COLO668 (cell line): ENCODE data around the gene S100A12.
A peak's percentile ranks its signal among the peaks of the same experiment; 100 is the strongest.
"Not testable (repeated sequence)": the region's sequence is repeated elsewhere in the genome, so short reads cannot be mapped to it uniquely, and the experiment has no call there.

Experiments
- DNase-seq: peaks from one replicate; lab custom pipeline; 2025; ENCODE audit not compliant: unreplicated experiment; lab: John Stamatoyannopoulos, UW

Gene S100A12

GRCh38 chr1:153375511-153375910, at the start of gene S100A12:
Gene S100A12 (minus strand): TSS chr1:153375621. CDS start chr1:153374592, 1,029 bp downstream.
- no peak for DNase-seq

GRCh38 chr1:153422450-153423068, 47.1 kb upstream of the S100A12 start:
- no peak for DNase-seq

- DNase-seq = no peak
These were observed 44.9 kb upstream of the S100A12 start for GRCh38 chr1:153420306-153420705.

GRCh38 chr1:153419436-153419793, 44.0 kb upstream of the S100A12 start:
- not testable (repeated sequence) for DNase-seq

GRCh38 chr1:153418758-153419435, 43.5 kb upstream of the S100A12 start:
- not testable (repeated sequence) for DNase-seq

GRCh38 chr1:153417136-153417888, 41.9 kb upstream of the S100A12 start:
- no peak for DNase-seq

GRCh38 chr1:153415850-153416570, 40.6 kb upstream of the S100A12 start, which contains the start of gene S100A7A:
Gene S100A7A (plus strand): TSS chr1:153416520. CDS start chr1:153418083, 1,563 bp downstream.
- DNase-seq = no peak

GRCh38 chr1:153413961-153414360, 38.5 kb upstream of the S100A12 start:
- not testable (repeated sequence) for DNase-seq

- DNase-seq = not testable (repeated sequence)
These were observed 31.9 kb upstream of the S100A12 start for GRCh38 chr1:153407274-153407673.

- DNase-seq = not testable (repeated sequence)
These were observed 30.6 kb upstream of the S100A12 start for GRCh38 chr1:153405825-153406599.

- peak; percentile 32 for DNase-seq
These were observed 29.3 kb upstream of the S100A12 start for GRCh38 chr1:153404768-153405167.

- no peak for DNase-seq
These were observed 28.7 kb upstream of the S100A12 start for GRCh38 chr1:153404086-153404635.

- no peak for DNase-seq
These were observed 28.1 kb upstream of the S100A12 start for GRCh38 chr1:153403421-153404085.

- DNase-seq = no peak
These were observed 26.8 kb upstream of the S100A12 start for GRCh38 chr1:153402226-153402625.

- DNase-seq = no peak
These were observed 26.0 kb upstream of the S100A12 start for GRCh38 chr1:153401461-153401860.

- peak; percentile 22 for DNase-seq
These were observed 24.8 kb upstream of the S100A12 start for GRCh38 chr1:153400244-153400643.

GRCh38 chr1:153399401-153400055, 24.1 kb upstream of the S100A12 start:
- DNase-seq = no peak

GRCh38 chr1:153397924-153398651, 22.7 kb upstream of the S100A12 start:
- DNase-seq = no peak
